GM06990 (cell line): ENCODE data around the gene MAN1B1.

ENCODE experiments used
- DNase-seq: peaks from one replicate; pipeline ENCODE4 v3.0.0-alpha.2; 2011; ENCODE audit not compliant: insufficient read length; ENCODE audit errors: extremely low read depth
- H3K27me3 ChIP-seq: replicated peaks from 2 replicates; pipeline ENCODE4 v1.6.0; 2011; ENCODE audit warnings: low read length; ENCODE audit not compliant: control insufficient read depth, insufficient read depth
- H3K36me3 ChIP-seq: 2 replicates; pipeline ENCODE4 v1.5.1; 2011; ENCODE audit warnings: low read length; ENCODE audit not compliant: control insufficient read depth, insufficient read depth
- H3K4me3 ChIP-seq: replicated peaks from 2 replicates; pipeline ENCODE4 v1.5.1; 2011; ENCODE audit warnings: low read depth, mild to moderate bottlenecking, control low read depth, low read length
- CTCF ChIP-seq: IDR thresholded peaks from 2 replicates; pipeline ENCODE4 v1.5.1; 2011; ENCODE audit warnings: low read length, control low read depth, mild to moderate bottlenecking, inconsistent platforms; ENCODE audit not compliant: insufficient read depth, poor library complexity, severe bottlenecking

The MAN1B1 gene

DNA sequence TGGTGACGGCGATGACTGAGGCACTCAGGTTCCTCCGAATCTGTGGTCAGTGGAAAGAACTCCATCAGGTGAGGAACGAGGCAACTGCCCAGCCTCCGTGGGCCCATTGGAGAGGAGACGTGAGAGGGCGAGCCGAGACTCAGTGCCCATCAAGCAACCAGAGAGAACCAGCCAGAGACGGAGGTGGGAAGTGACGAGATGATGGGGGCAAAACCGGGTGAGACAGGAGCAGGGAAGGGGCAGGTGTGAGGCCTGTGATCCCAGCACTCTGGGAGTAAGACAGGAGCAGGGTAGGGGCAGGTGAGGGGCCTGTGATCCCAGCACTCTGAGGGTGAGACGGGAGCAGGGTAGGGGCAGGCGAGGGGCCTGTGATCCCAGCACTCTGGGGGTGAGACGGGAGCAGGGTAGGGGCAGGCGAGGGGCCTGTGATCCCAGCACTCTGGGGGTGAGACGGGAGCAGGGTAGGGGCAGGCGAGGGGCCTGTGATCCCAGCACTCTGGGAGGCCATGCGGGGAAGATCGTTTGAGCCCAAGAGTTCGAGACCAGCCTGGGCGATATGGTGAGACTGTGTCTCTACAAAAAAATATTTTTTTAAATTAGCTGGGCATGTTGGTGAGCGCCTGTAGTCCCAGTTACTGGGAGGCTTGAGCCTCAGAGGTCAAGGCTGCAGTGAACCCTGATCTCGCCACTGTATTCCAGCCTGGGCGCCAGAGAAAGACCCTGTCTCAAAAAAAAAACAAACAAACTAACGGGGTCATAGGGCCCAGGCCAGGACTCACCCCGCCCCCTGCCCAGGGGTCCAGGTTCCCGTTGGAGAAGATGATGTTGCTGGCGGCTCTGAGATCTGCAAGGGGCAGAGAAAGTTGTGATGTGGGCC is 24.4 kb downstream of the MAN1B1 start:
- H3K36me3 ChIP-seq: peaks cover 33% of the 10 kb centered on the region
- no peak for TF ChIP-seq CTCF
- no peak for DNase-seq
- no peak overlapping the region for H3K4me3 ChIP-seq
- no peaks in the 10 kb centered on the region for H3K27me3 ChIP-seq

DNA sequence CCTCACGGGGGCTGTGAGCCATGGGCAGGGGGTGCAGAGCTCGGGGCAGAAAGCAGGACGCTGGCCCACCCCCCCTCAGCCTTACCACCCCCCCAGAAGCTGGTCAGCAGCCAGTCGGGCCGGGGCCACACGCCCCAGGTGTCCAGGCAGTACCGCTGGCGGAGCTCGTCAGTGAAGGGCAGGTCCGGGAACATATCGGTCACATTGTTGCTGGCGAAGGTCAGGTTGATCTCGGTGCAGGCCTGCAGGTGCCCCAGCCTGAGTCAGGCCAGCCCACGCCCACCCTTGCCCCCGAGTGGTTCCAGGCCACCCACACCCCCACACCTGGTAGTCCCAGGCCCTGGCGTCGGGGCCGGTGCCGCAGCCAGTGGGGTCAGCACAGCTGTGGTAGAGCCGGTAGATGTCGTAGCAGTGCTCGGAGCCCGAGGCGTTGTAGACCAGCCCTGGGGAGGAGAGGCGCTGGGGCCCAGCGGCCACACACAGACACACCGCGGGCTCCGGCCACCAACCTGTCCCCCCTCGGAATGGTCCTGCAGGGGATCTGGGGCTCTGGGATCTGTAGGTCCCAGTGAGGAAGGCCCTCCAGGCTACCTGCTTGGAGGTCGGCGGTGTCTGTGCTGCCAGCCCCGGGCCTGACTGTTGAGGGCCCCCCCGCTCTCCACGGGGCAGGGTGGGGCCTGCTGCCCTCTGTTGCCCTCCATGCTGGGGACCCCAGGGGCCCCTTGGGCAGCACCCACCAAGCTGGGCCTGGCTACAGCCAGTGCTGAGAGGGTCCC is 25.2 kb downstream of the MAN1B1 start:
- H3K36me3 ChIP-seq: peaks cover 33% of the 10 kb centered on the region
- no peak for TF ChIP-seq CTCF

GRCh38 chr9:137112564-137113384 is 26.0 kb downstream of the MAN1B1 start:
- no peak for DNase-seq
- H3K4me3 ChIP-seq: no peak overlapping the region
- peaks cover 31% of the 10 kb centered on the region for H3K36me3 ChIP-seq
- no peak for TF ChIP-seq CTCF
- H3K27me3 ChIP-seq: no peaks in the 10 kb centered on the region

More for the DNA sequence above, 25.2 kb downstream of the MAN1B1 start:
- DNase-seq: no peak
- H3K4me3 ChIP-seq: no peak overlapping the region
- no peaks in the 10 kb centered on the region for H3K27me3 ChIP-seq

DNA sequence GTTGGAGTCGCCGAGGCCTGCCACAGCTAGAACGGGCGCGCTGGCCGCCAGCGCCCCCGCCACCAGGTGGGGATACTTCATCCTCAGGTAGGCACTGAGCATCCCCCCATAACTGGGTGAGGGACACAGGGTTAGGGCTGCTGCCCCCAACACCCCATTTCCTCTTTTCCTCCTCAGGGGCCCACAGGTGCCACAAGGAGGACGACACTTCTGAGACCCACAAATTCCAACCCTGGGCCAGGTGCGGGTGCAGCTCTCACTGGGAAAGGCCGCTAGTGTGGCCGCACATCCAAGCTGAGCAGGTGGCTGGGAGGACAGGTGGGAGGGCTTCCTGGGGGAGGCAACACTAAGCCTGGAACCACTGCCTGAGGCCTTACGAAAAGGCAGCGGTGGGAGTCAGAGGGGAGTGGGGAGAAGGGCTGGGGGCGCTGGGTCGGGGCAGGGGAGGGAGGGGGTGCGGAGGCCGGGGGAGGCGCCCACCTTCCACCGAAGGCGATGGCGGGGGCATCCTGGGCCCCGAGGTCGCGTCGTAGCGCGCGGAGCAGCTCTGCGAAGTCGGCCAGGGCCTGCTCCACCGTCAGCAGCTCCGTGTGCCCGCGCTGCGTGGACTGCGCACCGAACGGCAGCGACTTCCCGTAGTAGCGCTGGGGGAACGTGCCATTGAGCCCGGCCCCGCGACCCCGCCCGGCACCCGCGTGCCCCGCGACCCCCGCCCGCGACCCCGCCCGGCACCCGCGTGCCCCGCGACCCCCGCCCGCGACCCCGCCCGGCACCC is 26.8 kb downstream of the MAN1B1 start:
- TF ChIP-seq CTCF: no peak
- Histone ChIP-seq H3K36me3 (peaks cover 27% of the 10 kb centered on the region), H3K4me3 (peak overlapping the region; percentile 61), H3K27me3 (no peaks in the 10 kb centered on the region)
- no peak for DNase-seq

DNA sequence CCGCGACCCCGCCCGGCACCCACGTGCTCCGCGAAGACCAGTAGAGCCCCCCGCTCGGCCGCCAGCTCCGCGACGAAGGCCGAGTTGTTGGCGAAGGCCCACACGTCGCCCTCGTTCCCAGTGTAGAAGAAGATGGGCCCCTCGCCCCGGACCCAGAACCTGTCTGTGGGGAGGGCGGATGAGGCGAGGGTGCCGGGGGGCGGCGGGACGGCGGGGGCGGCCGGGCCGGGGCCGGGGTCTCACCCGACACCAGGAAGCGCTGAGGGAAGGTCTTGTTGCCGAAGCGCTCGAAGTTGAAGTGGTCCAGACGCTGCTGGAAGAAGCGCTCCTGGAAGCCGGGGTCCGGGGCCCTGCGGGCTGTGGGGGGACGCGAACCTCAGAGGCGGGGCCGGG is 27.4 kb downstream of the MAN1B1 start:
- TF ChIP-seq CTCF: no peak
- DNase-seq: no peak
- Histone ChIP-seq H3K36me3 (peaks cover 22% of the 10 kb centered on the region), H3K27me3 (no peaks in the 10 kb centered on the region), H3K4me3 (peak overlapping the region; percentile 73)
